Measurements from ENCODE around the gene TYMS.

GRCh38 chr18:631560-631959, 25.9 kb upstream of the TYMS start:
- no peak for TF ChIP-seq POLR2A (IDR thresholded peaks at IDR 0.05)
- TF ChIP-seq CTCF (IDR thresholded peaks at IDR 0.05), result no peak
